CD4-positive, alpha-beta T cell treated with Interleukin-15 for 4 hours (primary cell): ENCODE data around the gene BIN1.

Experiments
- DNase-seq: peaks from one replicate; pipeline ENCODE4 v3.0.0-alpha.2; 2020; ENCODE audit warnings: low spot score

BIN1 gene

DNA sequence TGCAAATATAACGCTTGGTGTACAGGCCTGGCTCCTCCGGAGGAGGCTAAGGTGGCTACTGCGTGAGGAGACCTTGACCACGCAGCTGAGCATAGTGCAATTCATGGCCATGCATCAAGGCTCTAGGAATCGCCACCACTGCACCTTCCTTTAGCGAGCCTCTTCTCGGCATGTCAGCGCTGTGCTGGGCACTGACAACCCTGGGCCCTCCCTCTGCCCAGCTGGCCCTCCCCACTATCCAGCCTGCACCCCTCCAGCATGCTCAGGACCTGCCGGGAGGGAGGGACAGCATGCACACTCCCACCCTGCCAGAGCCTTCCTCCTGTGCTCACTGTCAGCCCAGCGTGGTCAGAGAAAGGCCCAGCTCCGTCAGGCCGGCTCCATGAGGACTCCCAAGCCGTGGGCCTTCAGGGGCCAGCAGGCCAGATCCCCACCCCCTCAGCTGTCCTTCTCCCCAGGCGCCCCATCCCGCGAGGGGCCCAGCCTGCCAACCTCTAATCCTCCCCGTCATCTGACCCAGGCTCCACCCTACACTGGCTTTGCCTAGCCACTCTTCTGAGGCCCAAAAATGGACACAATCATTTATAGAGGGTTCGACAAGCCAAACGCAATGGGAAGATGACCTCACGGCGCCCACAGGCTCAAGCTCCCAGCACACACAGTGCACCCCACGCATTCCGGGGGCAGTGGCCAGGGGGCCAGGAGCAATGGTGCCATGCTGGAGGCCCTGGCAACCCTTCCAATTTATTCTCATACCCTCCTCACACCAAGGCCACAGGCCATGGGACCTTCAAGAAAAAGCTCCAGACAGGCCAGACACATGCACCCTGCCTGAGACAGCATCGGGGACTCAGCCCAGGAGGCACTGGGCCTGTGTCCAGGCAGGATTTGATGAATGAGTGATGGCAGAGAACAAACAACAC lies 3.5 kb downstream of the BIN1 start:
- DNase-seq: no peak

DNA sequence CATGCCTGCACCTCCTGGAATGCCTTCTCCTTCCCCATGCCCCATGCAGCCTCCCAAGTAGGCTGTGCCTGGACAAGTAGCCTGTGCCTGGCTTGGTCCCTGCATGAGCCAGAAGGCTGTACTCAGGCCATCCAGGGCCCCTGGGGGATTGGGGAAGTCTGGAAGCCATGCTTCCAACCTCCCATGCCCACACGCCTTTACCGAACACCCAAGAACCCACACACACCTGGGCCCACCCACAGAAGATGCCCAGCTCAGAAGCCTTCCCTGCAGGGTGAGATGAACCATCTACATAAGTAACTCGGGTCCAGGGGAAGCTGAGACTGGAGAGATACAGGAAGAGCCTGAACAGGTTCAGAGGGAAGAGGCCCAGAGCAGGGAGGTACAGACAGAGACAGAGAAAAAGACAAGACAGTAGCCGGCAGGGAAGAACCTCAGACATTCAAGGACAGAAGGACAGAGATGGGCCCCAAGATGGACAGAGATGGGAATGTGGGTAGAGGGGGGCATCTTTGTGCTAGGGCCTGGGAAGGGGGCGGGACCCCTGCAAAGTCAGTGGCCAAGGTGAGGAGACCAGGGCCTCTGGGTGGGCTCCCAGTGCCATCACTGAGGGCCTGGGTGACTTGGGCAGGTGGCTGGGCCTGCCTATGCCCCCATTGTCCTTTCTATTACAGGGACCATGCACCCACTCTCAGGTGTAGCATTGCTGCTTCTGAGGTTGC lies 4.3 kb downstream of the BIN1 start:
- no peak for DNase-seq

DNA sequence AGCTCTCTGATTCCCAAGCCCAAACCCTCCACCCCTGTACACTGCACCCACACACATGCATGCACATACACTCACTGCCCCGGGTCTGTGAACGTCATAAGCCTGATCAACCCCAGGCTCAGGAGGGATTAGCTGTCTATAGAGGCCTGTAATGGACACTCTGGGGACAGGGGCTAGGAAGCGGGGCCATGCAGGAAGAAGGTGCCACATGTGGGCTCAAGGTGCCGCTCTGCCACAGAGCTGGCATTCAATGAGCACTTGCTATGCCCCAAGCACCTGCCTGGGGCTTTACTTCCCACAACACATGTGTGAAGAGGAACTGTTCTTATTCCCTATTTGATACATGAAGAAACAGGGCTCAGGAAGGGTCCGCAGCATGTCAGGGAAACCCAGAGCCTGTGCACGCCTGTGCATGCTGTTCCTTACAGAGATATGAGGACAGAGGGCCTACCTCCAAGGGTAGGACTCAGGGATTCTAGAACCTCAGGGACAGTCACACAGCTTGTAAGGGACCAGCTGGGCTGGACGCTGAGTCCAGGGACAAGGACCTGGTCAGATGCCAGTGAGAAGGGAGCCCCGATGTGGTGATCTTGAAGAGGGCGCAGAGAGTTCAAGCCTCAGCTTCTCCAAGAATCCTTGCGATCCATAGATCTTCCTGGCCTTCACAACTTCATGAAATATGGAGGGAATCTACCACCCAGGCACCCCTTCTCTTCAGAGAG lies 5.0 kb downstream of the BIN1 start:
- DNase-seq: no peak

DNA sequence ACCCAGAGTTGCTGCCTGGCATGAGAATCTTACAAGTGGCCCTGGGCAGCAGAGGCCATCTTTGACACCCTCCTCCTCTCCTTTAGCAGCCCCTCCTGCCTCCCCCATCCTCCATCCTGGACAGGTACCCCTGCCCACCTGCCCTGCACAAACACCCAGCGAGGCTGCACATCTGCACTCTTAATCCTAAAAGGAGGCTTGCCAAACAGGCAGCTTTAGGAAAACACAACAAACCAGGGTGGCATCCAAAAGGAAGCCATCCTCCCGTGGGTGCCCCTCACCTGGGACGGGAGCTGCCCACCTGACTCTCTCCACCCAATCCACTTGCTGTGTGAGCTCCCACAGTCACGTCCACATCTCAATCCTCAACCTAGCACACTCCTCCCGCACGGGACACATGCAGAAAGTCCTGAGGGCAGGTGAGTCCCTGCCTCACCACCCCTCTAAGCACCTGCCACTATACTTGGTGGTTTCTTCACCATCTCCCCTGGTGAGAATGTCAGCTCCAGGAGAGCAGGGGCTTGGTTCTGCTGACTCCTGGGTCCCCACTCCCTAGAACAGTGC lies 5.8 kb downstream of the BIN1 start:
- DNase-seq: no peak

DNA sequence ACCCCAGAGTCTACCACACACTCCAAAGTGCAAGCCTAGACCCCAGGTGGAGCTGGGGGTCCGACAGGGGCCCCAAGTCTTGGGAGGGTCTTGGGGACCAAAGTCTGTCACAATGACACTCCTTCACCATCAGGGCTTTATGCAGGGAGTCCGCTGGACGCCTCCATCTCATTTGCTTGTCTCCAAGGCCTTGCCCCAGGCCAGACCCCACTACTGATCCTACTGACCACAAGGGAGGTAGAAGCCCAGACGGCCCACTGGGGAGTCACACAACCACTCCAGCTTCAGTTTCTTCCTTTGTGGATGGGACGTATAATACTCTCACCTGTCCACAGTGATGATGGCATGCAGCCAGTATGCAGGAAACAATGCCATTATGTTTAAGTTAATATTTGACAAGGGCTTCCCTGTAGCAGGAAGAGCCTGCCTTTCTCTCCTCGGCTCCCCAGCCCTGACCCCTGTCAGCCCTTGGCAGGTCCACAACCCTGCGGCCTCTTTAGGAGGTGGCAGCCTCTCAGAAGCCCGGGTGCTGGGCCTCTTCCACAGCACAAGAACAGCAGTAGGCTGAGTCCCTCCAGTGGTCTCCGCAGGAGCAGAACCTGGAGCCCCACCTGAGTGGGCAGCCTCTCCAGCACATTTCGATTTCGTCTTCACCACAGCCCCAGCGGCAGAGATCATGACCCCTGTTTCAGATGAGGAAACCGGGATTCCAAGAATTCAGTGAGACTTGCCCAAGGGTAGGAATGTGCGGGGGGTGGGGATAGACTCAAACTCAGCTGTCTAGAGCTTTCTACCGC lies 6.5 kb downstream of the BIN1 start:
- no peak for DNase-seq

DNA sequence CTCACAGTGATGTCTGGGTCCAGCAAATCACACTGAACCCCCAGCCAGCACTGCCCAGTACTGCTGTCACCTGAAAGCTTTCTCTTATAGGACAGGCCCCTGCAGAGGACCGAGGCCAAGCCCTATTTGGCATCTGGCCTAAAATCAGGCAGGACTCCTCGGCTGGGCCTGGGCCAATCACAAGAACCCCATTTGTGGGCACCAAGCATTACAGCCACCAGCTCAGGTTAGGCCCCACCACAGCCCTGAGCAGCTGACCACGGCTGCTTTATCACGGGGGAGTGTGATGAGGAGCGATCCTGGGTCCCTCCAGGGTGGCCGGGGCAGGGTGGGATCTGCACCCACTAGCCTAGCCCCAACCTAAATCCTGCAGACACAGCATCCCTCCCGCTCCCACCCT lies 8.2 kb downstream of the BIN1 start:
- DNase-seq: no peak

DNA sequence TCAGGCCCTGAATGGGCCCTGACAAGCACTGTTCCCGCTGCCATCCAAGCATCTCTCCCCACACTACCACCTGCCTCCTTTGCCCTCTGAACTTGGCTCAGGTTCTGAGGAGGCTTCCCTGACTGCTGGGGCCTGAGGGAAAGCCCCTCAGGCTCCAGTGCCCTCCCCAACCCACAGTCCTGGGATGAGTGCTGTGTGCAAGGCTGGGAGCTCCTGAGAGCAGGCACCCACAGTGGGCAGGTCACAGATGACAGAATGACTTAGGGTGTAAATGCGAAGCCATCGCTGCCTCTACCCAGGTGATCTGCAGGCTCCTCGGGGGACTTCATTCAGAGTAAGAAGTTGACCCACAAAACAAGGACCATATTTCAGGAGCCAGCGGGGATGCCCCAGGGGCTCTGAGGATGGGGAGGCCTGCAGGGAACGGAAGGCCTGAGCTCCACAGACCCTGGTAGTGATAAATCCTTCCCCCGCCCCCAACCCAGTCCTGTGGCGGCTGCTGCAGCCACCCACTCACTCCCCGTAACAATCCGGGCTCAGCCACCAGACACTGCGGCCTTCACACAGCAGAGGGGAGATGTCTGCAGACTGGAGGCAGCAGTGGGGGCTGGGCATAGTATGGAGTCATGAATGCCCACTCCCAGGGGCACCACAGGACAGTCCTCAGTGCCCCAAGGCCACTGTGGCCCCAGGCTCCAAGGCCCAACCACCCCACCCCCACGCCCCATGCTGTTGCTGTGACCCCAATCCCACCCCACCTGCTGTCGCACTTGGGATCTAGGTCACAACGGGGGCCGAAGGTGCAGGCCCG lies 8.9 kb downstream of the BIN1 start:
- no peak for DNase-seq

DNA sequence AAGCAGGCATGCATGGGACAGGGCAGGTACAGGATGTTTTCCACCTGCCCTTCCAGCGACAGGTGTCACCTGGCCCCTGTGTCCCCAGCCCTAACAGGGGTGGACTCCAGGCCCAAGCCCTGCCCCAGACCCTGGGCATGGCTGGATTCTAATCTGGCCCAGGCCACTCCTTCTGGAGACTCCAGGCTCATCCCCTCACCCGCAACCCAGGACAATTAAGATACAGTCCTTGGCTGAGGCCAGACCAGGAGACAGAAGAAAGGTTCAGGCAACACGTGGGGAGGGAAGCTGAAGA lies 9.5 kb downstream of the BIN1 start:
- DNase-seq: no peak

DNA sequence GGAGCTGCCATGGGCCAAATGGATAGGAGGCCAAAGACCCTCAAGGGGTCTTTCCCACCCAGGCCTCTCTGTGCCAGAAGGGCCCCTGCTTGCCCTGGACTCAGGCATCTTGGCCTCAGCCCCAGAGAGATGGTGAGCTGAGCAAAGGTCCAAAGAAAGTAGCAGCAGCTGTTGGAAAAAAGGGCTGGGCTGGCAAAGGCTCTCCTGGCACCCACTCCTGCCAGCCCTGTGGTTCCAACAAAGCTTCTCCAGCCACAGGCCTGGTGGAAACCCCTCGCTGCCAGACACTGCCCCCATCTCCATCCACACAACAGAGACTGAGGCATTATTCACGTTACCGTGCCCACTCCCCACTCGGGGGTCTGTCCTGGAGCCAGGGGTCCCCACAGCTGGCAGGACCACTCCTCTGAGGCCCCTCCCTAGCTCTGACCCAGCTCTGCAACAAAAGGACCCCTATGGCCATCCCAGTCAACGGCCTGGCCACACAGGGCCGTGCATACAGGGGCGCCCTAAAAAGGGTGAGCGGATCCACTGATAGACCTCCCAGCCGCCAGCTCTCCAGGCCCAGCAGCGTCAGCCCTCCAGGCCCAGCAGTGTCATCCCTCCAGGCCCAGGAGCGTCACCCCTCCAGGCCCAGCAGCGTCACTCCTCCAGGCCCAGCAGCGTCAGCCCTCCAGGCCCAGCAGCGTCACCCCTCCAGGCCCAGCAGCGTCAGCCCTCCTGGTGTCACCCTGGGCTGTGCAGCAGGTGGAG lies 10.1 kb downstream of the BIN1 start:
- no peak for DNase-seq

DNA sequence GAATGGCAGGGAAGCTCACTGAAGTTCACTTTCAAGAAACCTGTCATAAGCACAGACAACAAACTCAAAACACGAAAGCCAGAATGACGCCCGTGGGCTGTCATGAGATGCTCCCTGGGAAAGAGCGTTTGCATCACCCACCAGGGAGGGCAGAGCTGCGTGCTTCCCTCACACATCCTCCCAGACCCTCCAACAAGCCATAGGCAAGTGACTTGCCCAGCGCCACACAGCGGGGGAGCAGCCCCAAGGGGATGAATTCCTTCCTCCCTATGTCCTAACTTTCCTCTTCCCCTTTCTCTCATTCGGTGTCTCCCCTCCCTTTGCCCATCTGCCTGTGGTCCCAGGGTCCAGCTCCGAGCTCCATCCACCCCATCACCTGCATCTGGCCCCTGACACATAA lies 10.7 kb downstream of the BIN1 start:
- no peak for DNase-seq

DNA sequence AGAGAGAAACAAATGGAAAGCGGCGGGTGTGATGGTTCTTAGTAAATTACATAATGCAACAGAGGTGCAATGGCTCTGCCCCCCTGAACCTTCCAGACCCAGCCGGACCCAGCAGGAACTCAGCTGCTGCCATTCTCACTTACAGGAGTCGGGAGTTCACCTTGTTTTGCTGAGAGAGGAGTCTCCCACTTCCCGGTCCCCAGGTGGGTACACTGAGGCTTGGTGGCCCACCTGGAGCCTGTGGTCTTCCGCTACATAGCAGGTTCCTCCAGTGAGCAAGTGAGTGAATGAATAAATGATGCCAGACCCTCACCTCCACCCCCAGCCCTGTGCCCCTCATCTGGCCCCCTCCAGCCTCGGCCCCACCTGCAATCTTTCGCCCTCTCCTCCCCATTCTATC lies 11.2 kb downstream of the BIN1 start:
- no peak for DNase-seq

DNA sequence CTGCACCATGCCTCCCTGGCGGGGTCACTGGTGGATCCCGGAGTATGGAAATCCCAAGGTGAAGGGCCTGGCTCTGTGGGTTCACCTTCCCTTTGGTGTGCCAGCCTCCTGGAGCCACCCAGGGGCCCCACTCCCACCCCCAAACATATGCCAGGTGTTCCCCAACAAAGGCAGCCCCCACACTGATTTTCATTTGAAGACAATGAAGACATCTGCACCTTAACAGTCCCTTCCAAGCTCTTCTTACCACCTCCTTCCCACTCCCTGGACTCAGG lies 11.7 kb downstream of the BIN1 start:
- no peak for DNase-seq

DNA sequence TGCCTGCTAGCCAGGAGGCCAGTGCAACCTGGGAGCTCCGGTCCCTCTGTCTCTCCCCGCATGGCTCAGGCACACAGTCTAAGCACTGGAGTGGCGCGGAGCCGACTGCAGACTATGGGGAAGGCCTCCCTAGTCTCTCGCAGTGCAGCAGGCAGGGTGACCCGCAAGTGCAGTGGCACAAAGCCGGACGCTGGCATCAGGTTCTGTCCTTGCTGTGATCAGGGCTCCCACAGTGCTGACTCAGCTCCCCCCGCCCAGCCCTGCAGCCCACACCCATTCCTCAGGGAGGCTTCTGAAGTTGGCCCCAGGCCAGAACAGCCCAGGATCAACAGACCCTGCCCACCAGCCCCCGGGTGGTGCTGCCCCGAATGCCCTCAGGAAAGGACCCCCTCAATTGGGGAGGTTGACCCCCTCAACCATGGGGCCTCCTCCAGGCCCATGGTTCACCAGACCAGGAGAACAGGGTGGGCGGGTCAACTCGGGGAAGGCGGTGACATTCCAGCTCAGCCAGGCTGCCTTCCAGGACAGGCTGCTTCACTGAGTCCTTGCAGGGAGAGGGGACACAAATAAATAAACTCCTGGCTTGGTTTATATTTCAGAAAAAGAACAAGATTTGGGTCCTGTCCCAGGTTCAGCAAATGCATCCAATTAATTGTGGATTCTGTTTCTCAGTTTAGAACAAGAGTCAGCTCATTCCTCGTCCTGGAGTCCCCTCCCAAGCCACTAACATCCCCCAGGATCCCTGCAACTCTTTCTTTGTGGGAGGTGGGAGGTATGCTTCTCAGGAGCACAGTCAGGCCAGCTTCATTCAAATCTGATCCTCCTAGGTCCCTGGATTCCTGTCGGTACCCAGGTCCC lies 12.2 kb downstream of the BIN1 start:
- DNase-seq: no peak

DNA sequence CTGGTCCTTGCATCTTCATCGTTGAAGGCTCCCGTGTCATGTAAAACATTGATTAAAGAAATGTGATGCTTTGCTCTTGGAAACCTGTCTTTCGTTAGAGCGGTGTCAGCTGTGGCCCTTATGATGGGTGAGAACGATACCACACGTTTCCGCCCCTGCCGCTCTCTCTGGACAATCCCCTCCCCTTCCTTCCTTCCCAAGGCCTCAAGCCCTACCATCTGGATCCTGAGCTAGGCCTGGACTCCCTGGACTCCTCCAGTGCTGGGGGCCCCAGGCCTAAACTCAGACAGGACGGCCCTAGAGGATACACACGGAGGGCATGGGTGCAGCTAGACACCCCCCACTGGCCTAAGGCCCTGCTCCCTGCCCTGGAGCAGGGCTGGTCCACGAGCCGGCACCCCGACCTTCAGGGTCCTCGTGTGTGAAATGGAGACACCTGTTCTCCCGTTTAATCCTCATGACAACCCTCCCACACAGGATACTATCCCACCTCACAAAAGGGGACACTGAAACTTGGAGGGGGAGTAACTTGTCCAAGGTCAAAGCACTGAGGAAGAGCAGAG lies 13.2 kb downstream of the BIN1 start:
- no peak for DNase-seq

DNA sequence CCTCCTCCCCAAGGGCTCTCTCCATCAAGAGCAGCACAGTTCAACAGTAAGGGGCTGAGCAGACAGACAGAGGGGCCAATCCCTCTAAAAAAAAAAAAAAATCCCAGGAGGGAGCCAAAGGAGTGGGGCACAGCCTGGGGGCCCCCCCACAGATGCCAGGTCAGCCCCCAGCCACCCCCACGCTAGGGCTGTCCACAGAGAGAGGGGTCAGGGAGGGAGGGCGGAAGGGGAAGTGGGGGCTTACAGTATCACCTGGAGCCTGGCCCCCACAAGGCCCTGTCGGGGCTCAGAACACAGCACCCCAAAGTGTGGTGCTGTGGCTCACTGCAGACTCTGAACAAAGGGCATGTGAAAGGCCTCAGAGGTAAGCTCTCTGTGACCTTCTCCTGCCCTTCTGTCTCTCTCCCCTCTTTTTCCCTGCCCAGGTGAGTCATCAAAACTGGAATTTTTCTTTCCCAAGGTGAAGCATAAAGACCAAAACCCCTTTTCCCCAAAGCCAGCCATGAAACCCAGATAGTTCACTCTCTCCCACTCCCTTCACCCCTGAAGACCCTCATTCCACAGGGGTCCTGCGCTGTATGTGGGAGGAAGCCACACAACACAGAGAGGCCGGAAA lies 13.9 kb downstream of the BIN1 start:
- no peak for DNase-seq

DNA sequence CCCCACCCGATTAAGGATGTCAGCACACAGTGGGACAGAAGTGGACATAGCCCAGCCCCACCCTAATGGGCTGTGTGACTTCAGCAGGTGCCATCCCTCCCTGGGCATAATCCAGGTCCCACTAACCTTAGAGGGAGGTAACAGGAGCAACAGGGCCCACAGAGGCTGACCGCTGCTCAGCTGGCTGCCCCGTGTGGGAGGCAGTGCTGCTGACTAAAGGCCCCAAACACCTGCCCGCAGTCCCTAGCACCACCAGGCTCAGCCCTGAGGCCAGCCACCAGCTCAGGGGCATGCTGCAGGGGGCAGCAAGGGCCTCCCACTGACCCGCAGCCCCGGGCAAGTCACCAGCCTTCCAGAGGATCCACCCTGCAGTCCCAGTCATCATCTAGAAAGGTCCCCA lies 14.6 kb downstream of the BIN1 start:
- no peak for DNase-seq

DNA sequence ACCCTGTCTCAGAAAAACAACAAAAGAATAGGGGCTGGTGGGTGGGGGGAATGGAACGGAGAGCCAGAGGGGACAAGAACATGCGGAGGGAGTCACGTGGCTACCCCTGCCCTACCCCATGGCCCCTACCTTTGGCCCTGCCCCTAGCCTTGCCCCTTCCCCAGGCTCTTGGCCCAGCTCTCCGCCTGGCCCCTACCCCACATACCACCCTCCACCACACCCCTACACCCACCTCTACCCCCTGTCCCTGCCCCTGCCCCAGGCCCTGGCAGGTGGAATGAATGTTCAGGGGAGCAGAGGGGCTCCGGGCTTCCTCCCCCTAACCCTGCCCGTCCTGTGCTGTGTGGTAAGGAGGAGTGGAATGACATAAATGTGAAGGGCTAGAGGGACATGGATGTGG lies 15.1 kb downstream of the BIN1 start:
- DNase-seq: no peak

DNA sequence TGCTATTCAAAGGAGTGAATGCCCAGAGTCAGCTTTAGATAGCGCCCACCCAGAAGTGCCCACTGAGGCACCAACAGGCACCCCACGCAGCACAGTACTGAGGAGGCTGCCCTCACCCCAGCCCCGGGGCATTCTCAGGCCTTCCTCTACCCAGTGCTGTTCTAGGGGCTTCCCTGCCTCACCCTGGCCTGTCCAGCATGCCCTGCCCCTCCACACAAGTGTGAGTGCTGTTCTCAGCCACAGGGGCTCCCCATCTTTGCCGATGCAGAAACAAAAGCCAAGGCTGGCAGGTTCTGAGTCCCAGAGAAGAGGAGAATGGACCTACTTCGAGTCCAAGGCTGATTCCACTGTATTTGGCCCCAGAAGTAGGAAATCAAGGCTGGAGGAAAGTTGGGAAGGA lies 15.8 kb downstream of the BIN1 start:
- no peak for DNase-seq
